SKM-1 treated with dmso at 0.1 percent for 144 hours (cell line): Measurements from ENCODE around the gene SNAP29.
A peak's percentile ranks its signal among the peaks of the same experiment; 100 is the strongest.
"Not testable (repeated sequence)": the region's sequence is repeated elsewhere in the genome, so short reads cannot be mapped to it uniquely, and the experiment has no call there.

Experiments
- DNase-seq: peaks from one replicate; lab custom pipeline; 2025; ENCODE audit not compliant: unreplicated experiment; lab: John Stamatoyannopoulos, UW

The SNAP29 gene

DNA sequence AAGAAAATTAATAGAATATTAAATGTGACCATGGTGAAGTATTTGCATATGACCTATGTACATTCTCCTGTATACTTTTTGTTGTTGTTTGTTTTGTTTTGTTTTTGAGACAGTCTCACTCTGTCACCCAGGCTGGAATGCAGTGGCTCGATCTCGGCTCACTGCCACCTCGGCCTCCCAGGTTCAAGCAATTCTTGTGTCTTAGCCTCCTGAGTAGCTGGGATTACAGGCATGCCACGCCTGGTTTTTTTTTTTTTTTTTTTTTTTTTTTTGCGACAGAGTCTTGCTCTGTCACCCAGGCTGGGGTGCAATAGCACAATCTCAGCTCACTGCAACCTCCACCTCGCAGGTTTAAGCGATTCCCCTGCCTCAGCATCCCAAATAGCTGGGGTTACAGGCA, 38.9 kb downstream of the SNAP29 start:
- not testable (repeated sequence) for DNase-seq

- no peak for DNase-seq
Measured at GRCh38 chr22:20899827-20900423, 41.1 kb downstream of the SNAP29 start.

- DNase-seq, result not testable (repeated sequence)
Measured at GRCh38 chr22:20901093-20902033, 42.6 kb downstream of the SNAP29 start.

- no peak for DNase-seq
Measured at GRCh38 chr22:20903093-20903492, 44.3 kb downstream of the SNAP29 start.

DNA sequence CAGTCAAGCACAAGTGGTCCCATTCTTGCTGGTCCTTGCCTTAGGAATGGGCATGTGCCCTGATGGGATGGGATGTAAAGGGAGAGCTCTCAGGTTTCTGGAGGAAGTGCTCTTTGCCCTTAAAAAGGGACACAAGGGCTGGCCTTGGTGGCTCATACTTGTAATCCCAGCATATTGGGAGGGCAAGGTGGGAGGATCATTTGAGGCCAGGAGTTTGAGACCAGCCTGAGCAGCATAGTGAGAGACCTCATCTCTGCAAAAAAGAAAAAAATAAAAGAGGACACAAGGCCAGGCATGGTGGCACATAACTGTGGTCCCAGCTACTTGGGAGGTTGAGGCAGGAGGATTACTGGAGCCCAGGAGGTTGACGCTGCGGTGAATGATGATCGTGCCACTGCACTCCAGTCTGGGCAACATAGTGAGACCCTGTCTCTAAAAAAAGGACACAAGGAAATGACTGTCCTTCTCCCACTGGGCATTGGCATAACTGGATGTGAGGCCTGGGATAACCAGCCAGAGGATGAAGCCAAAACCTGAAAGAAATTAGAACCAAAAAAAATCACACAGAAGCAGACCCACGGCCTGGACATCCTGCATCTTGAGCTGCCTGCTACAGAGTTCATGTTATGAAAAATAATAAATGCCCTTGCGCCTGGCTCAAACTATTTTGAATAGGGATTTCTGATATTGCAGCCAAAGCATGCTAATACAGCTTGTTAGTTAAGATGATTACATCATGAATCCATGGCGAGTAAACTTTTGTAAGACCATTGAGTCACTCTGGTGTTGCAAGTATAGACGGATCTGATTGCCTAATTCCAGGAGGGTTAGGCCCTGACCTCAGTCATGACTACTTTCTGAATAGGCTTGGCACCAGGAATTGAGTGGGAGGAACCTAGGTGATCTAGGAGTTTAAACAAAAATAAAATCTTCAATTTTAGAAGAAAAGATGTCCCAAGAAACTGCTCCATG, 45.5 kb downstream of the SNAP29 start:
- peak; percentile 96 for DNase-seq

- DNase-seq, result no peak
Measured at GRCh38 chr22:20904980-20905355, 46.2 kb downstream of the SNAP29 start.

DNA sequence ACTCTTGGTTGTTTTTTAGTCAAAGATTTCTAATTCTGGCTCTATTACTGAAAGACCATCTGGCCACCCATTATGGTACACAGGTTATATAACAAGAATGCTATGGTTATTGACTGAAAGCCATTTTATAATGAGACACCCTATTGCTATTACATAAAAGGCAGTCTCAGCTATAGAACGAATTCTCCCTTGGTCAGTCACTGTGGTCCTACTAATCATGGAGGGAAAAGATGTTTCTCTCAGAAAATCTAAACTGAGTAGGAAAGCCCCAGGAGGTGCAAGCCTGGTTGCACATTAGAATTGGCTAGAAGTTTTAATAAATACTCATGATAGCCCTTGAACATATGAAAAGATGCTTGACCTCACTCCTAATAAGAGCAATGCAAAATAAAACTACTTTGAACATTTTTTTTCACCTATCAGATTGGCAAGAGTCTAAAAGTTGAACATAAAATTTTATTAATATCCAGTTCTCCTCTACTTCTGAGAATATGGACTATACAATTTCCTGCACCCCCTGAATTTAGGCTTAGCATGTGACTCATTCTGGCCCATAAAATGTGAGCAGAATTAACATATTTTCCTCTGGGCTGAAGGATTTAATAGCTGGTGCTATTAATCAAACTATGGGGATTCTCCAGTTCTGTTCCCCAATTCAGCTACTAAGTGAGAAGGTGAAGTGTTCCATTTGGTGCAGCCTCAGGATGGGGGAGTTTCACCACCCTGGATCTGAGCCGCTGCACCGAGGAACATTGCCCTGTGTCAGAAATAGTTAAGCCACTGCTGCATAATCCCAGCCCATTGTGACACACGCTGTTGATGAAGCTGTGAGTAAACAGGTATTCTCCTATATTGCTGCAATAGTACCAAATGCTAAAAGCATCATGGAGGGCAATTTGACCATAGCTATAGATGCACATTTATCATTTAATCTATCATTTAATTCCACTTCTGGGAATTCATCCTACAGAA, 46.9 kb downstream of the SNAP29 start:
- DNase-seq, result no peak

- DNase-seq, result no peak
Measured at GRCh38 chr22:20906387-20906767, 47.6 kb downstream of the SNAP29 start.

DNA sequence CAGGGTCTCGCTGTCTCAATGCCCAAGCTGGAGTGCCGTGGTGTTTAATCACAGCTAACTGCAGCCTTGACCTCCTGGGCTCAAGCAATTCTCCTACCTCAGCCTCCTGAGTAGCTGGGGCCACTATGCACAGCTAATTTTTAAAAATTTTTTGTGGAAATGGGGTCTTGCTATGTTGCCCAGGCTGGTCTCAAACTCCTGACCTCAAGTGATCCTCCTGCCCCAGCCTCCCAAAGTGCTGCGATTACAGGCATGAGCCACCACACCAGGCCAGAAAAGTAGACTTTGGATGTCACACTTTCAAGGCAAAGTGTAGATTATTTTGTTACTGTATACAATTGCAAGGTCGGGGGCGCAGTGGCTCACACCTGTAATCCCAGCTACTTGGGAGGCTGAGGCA, 49.9 kb downstream of the SNAP29 start:
- DNase-seq, result not testable (repeated sequence)

DNA sequence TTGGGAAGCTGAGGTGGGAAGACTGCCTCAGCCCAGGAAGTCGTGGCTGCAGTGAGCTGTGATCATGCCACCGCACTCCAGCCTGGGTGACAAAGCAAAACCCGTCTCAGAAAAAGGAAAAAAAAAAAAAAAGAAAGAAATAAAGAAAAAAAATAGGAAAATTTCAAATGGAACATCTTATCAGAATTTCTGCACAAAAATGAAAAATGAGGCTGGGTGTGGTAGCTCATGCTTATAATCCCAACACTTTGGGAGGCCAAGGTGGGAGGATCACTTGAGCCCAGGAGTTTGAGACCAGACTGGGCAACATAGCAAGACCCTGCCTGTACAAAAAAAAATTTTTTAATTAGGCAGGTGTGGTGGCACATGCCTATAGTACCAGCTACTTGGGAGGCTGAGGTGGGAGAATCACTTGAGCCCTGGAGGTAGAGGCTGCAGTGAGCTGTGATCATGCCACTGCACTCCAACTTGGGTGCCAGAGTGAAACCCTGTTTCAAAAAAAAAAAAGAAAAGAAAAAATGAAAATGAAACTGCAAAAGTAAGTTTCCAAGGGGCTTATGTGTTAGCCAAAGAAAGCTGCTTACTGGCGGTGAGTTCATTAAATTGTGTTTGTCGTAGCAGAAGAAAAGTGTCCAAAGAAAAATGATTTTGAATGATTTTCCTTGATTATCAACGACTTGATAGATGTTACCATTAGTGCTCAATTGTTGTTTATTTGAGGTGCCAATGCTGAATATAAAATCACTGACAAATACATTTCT, 50.9 kb downstream of the SNAP29 start:
- no peak for DNase-seq

- no peak for DNase-seq
Measured at GRCh38 chr22:20912494-20912893, 53.7 kb downstream of the SNAP29 start.

- DNase-seq, result peak; percentile 96
Measured at GRCh38 chr22:20916916-20917810, 58.4 kb downstream of the SNAP29 start, which contains the start of gene CRKL. TSS of gene CRKL (plus strand) at chr22:20917407. CDS start at chr22:20917935, 528 bp downstream.

DNA sequence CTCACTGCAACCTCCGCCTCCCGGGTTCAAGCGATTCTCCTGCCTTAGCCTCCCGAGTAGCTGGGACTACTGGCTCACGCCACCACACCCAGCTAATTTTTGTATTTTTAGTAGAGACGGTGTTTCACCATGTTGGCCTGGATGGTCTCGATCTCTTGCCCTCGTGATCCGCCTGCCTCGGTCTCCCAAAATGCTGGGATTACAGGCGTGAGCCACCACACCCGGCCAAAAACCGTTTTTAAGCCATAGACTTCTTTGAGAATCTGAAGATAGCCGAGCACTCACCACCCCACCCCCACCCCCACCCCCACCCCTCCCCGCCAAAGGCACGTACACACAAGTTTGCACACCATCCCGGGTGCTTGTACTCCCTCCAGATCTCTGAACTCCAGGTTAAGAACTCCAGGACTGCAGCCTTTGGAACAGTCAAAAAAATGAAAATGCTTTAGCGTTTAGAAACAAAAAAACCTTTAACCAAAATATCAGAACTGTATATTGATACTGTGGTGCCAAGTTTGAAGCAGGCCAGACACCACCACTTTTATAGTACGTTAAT, 59.9 kb downstream of the SNAP29 start:
- DNase-seq, result no peak

GRCh38 chr22:20919718-20920117, 60.9 kb downstream of the SNAP29 start:
- DNase-seq, result no peak

DNA sequence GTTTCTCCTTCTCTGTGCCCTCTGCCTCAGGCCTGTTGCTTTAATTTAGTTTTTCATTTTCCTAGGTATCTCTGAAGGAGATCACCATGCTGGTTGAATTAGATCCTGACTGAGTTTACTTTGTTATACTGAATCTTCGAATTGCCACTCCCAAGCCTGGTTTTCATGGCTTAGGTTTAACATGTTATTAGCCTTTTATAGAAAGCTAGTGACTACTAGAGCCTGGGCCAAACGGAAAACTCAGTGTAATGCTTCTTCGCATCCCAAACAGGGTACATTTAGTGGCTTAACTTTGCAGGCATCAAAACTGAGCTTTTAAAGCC, 62.0 kb downstream of the SNAP29 start:
- DNase-seq, result no peak

DNA sequence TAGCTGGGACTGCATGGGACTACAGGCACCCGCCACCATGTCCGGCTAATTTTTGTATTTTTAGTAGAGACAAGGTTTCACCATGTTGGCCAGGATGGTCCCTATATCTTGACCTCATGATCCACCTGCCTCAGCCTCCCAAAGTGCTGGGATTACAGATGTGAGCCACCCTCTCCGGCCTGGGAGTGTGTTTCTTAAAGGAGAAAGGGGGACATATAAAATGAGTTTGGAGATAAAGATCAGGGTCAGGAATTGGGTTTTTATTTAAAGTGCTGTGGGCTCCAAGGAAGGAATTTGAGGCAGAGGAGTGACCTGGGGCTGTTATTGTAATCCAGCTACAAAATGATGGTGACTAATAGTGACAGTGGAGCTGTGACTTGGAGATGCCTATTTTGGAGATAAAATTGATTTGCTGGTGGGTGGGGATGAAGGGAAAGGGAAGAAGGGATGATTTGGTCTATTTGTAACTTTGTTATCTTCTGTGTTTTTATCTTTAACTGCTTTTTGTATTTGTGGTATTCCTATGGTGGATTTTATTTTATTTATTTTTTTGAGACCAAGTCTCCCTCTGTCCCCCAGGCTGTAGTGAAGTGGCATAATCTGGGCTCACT, 63.4 kb downstream of the SNAP29 start:
- DNase-seq, result no peak

GRCh38 chr22:20926243-20926642, 67.4 kb downstream of the SNAP29 start:
- no peak for DNase-seq
